H9 (cell line): ENCODE data around the gene C3orf62. TPM values are rescaled to one million over a fixed set of nuclear protein-coding genes. Genes with fewer than 3 reads are reported as not detected.
A peak's percentile ranks its signal among the peaks of the same experiment; 100 is the strongest.

Experiments
- DNase-seq: peaks from one replicate; pipeline ENCODE4 v3.0.0-alpha.2; 2017
- H2AFZ ChIP-seq: one replicate; pipeline ENCODE4 v1.6.1; 2013; ENCODE audit warnings: mild to moderate bottlenecking, low read length, control low read depth, moderate library complexity
- H2AK5ac ChIP-seq: 2 replicates; pipeline ENCODE4 v1.6.1; 2013; ENCODE audit warnings: low read length, control low read depth, mixed read lengths; ENCODE audit not compliant: insufficient read length
- H2BK120ac ChIP-seq: one replicate; pipeline ENCODE4 v1.6.1; 2013; ENCODE audit warnings: low read depth, mild to moderate bottlenecking, low read length, control low read depth, inconsistent platforms; ENCODE audit not compliant: poor library complexity, severe bottlenecking
- H2BK12ac ChIP-seq: 2 replicates; pipeline ENCODE4 v1.6.1; 2013; ENCODE audit warnings: low read length, control low read depth, mixed read lengths, low read depth; ENCODE audit not compliant: insufficient read length
- H2BK15ac ChIP-seq: 2 replicates; pipeline ENCODE4 v1.6.1; 2013; ENCODE audit warnings: low read depth, low read length, control low read depth
- H2BK20ac ChIP-seq: one replicate; pipeline ENCODE4 v1.6.1; 2013; ENCODE audit warnings: low read depth, mild to moderate bottlenecking, low read length, control low read depth, inconsistent platforms; ENCODE audit not compliant: poor library complexity, severe bottlenecking
- H2BK5ac ChIP-seq: 2 replicates; pipeline ENCODE4 v1.6.1; 2013; ENCODE audit warnings: low read length, control low read depth, mixed read lengths; ENCODE audit not compliant: insufficient read length
- H3K14ac ChIP-seq: 2 replicates; pipeline ENCODE4 v1.6.1; 2013; ENCODE audit warnings: low read length, control low read depth; ENCODE audit not compliant: insufficient read depth
- H3K18ac ChIP-seq: 2 replicates; pipeline ENCODE4 v1.6.1; 2013; ENCODE audit warnings: low read depth, mild to moderate bottlenecking, mixed read lengths, low read length, control low read depth; ENCODE audit not compliant: insufficient read length
- H3K23ac ChIP-seq: 2 replicates; pipeline ENCODE4 v1.6.1; 2013; ENCODE audit warnings: low read length, control low read depth, mixed read lengths, low read depth; ENCODE audit not compliant: insufficient read length
- H3K23me2 ChIP-seq: 2 replicates; pipeline ENCODE4 v1.6.1; 2013; ENCODE audit warnings: low read depth, mild to moderate bottlenecking, mixed read lengths, low read length, control low read depth; ENCODE audit not compliant: insufficient read length, poor library complexity, severe bottlenecking
- H3K27ac ChIP-seq: 2 replicates; pipeline ENCODE4 v1.5.1; 2013; ENCODE audit warnings: low read length, control low read depth, mixed read lengths, low read depth; ENCODE audit not compliant: insufficient read length
- H3K27me3 ChIP-seq: 2 replicates; pipeline ENCODE4 v1.6.1; 2013; ENCODE audit warnings: low read length, control low read depth, inconsistent platforms; ENCODE audit not compliant: insufficient read depth
- H3K4ac ChIP-seq: 2 replicates; pipeline ENCODE4 v1.6.1; 2013; ENCODE audit warnings: low read depth, mild to moderate bottlenecking, control low read depth, inconsistent platforms, low read length, moderate library complexity
- H3K4me1 ChIP-seq: 2 replicates; pipeline ENCODE4 v1.6.1; 2013; ENCODE audit warnings: low read length, control low read depth, inconsistent platforms; ENCODE audit not compliant: insufficient read depth
- H3K4me2 ChIP-seq: 2 replicates; pipeline ENCODE4 v1.6.1; 2013; ENCODE audit warnings: low read length, control low read depth, mixed read lengths; ENCODE audit not compliant: insufficient read length, insufficient read depth
- H3K56ac ChIP-seq: 2 replicates; pipeline ENCODE4 v1.6.1; 2013; ENCODE audit warnings: low read depth, mild to moderate bottlenecking, mixed read lengths, low read length, control low read depth; ENCODE audit not compliant: insufficient read length
- H3K79me1 ChIP-seq: 2 replicates; pipeline ENCODE4 v1.6.1; 2013; ENCODE audit warnings: low read depth, mild to moderate bottlenecking, moderate library complexity, low read length, control low read depth, inconsistent platforms; ENCODE audit not compliant: insufficient read depth, poor library complexity, severe bottlenecking
- H3K79me2 ChIP-seq: 2 replicates; pipeline ENCODE4 v1.6.1; 2013; ENCODE audit warnings: low read length, control low read depth, inconsistent platforms; ENCODE audit not compliant: insufficient read depth
- H3K9ac ChIP-seq: 2 replicates; pipeline ENCODE4 v1.6.1; 2013; ENCODE audit warnings: low read length, control low read depth, mixed read lengths; ENCODE audit not compliant: insufficient read length; ENCODE audit errors: extremely low read depth
- H3K9me3 ChIP-seq: one replicate; pipeline ENCODE4 v1.6.1; 2013; ENCODE audit warnings: low read depth, low read length, inconsistent platforms; ENCODE audit not compliant: control insufficient read depth
- H3T11ph ChIP-seq: one replicate; pipeline ENCODE4 v1.6.1; 2013; ENCODE audit warnings: mild to moderate bottlenecking, low read length, control low read depth, inconsistent platforms
- H4K20me1 ChIP-seq: one replicate; pipeline ENCODE4 v1.6.1; 2013; ENCODE audit not compliant: control insufficient read depth, insufficient read length, insufficient read depth
- H4K5ac ChIP-seq: 2 replicates; pipeline ENCODE4 v1.6.1; 2013; ENCODE audit warnings: low read depth, mild to moderate bottlenecking, mixed read lengths, low read length, control low read depth; ENCODE audit not compliant: insufficient read length
- H4K8ac ChIP-seq: replicated peaks from 2 replicates; pipeline ENCODE4 v1.6.1; 2013; ENCODE audit warnings: low read length, control low read depth, mixed read lengths, low read depth; ENCODE audit not compliant: insufficient read length
- H4K91ac ChIP-seq: 2 replicates; pipeline ENCODE4 v1.6.1; 2013; ENCODE audit warnings: low read depth, mild to moderate bottlenecking, moderate library complexity, mixed read lengths, low read length, control low read depth; ENCODE audit not compliant: insufficient read length
- H3K27ac Mint-ChIP-seq, 3 experiments: 2 replicates in 2 of 3; 3 replicates in 1 of 3; pipeline ENCODE4 v1.8.0; 2020 to 2021; ENCODE audit warnings: mixed read lengths in 3 of 3, mild to moderate bottlenecking in 1 of 3, moderate library complexity in 1 of 3
- H3K27me3 Mint-ChIP-seq: 2 replicates; pipeline ENCODE4 v1.8.0; 2021; ENCODE audit warnings: low read depth, mild to moderate bottlenecking, moderate library complexity, mixed read lengths
- H3K36me3 Mint-ChIP-seq, 3 experiments: 2 replicates in 2 of 3; 3 replicates in 1 of 3; pipeline ENCODE4 v1.8.0; 2020 to 2021; ENCODE audit warnings: low read depth in 3 of 3, mixed read lengths in 3 of 3; ENCODE audit not compliant: insufficient read depth in 1 of 3
- H3K4me1 Mint-ChIP-seq, 2 experiments: 2 replicates each; pipeline ENCODE4 v1.8.0; 2020; ENCODE audit warnings: mixed read lengths in 2 of 2
- H3K4me3 Mint-ChIP-seq, 2 experiments: 2 replicates in 1 of 2; 3 replicates in 1 of 2; pipeline ENCODE4 v1.8.0; 2020 to 2021; ENCODE audit warnings: mild to moderate bottlenecking in 2 of 2, mixed read lengths in 2 of 2, moderate library complexity in 1 of 2
- H3K9me3 Mint-ChIP-seq, 2 experiments: 2 replicates in 1 of 2; 3 replicates in 1 of 2; pipeline ENCODE4 v1.8.0; 2020; ENCODE audit warnings: mild to moderate bottlenecking in 2 of 2, mixed read lengths in 2 of 2, moderate library complexity in 1 of 2
- WGBS: extraction: QIAGEN DNeasy Blood & Tissue Kit; methylation state at CpG from one replicate; pipeline ENCODE4 v1.1.7; 2013; ENCODE audit warnings: missing lambda C conversion rate, low lambda C conversion rate, mixed read lengths; ENCODE audit not compliant: insufficient read length; ENCODE audit errors: extremely low coverage; 5-methylcytosine and 5-hydroxymethylcytosine counted together
- long read RNA-seq: library from polyadenylated mRNA; unstranded; transcript quantifications from one replicate; pipeline ENCODE4 v2.0.0, GENCODE V29; 2020
- total RNA-seq: library from RNA; stranded (reverse); gene quantifications from 2 replicates; pipeline ENCODE4 v1.2.1, GENCODE V29; 2021
- TF ChIP-seq, protein P1 (sequence below): fragments of 200-600 bp; sonication (generic); conservative IDR thresholded peaks from 3 replicates; pipeline ENCODE4 v1.8.0; 2021; ENCODE audit warnings: antibody characterized with exemption, mild to moderate bottlenecking

The C3orf62 gene
- 4.5 and 4.6 TPM in 2 replicates for total RNA-seq
- long read RNA-seq, partial matches to known transcripts, result 0 of 1 reads
- long read RNA-seq, other reads (novel, unspliced or antisense), result 1 of 1 reads

- H3K4me1 ChIP-seq, result no peaks in the 10 kb centered on the region
- no peak within 1 kb of the TSS for H2AK5ac ChIP-seq
- no peak within 1 kb of the TSS for H3K14ac ChIP-seq
- no peak within 1 kb of the TSS for H3K27ac ChIP-seq
- peaks cover 2% of the 10 kb centered on the region for H3K23me2 ChIP-seq
- H3K4me1 Mint-ChIP-seq, result no peaks in the 10 kb centered on the region
- H3K79me2 ChIP-seq, result no peaks in the 10 kb centered on the region
- no peak within 1 kb of the TSS for H2AFZ ChIP-seq
- no peak within 1 kb of the TSS for H3K56ac ChIP-seq
- H2BK5ac ChIP-seq, result no peak within 1 kb of the TSS
- peak within 1 kb of the TSS; percentile 14 to 67 (median 27); a peak in 4 of 7 replicates for H3K27ac Mint-ChIP-seq
- no peak within 1 kb of the TSS for H2BK12ac ChIP-seq
- H3K4ac ChIP-seq, result no peak within 1 kb of the TSS
- H3K4me2 ChIP-seq, result peak within 1 kb of the TSS; percentile 5
- no peak within 1 kb of the TSS for H2BK20ac ChIP-seq
- H3K9me3 ChIP-seq, result no peaks in the 10 kb centered on the region
- no peak within 1 kb of the TSS for H3K23ac ChIP-seq
- no peak within 1 kb of the TSS for H4K5ac ChIP-seq
- no peak within 1 kb of the TSS for H4K91ac ChIP-seq
- no peaks in the 10 kb centered on the region for H3K79me1 ChIP-seq
- WGBS, result no CpG with 5 or more reads among the region's 51 CpGs
- no peaks in the 10 kb centered on the region for H3K27me3 Mint-ChIP-seq
- H2BK15ac ChIP-seq, result no peak within 1 kb of the TSS
- H4K8ac ChIP-seq, result no peak within 1 kb of the TSS
- H3T11ph ChIP-seq, result no peak within 1 kb of the TSS
- TF ChIP-seq, protein P1, sequence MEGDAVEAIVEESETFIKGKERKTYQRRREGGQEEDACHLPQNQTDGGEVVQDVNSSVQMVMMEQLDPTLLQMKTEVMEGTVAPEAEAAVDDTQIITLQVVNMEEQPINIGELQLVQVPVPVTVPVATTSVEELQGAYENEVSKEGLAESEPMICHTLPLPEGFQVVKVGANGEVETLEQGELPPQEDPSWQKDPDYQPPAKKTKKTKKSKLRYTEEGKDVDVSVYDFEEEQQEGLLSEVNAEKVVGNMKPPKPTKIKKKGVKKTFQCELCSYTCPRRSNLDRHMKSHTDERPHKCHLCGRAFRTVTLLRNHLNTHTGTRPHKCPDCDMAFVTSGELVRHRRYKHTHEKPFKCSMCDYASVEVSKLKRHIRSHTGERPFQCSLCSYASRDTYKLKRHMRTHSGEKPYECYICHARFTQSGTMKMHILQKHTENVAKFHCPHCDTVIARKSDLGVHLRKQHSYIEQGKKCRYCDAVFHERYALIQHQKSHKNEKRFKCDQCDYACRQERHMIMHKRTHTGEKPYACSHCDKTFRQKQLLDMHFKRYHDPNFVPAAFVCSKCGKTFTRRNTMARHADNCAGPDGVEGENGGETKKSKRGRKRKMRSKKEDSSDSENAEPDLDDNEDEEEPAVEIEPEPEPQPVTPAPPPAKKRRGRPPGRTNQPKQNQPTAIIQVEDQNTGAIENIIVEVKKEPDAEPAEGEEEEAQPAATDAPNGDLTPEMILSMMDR, result no peak
- H3K9ac ChIP-seq, result no peak within 1 kb of the TSS
- H3K18ac ChIP-seq, result peak within 1 kb of the TSS; percentile 53
- peak; percentile 91 for DNase-seq
- H4K20me1 ChIP-seq, result no peaks in the 10 kb centered on the region
- H3K36me3 Mint-ChIP-seq, result peaks cover 5 to 51% (median 24%) of the 10 kb centered on the region in 3 experiments; a peak in 6 of 7 replicates
- H3K9me3 Mint-ChIP-seq, result no peaks in the 10 kb centered on the region
- H3K4me3 Mint-ChIP-seq, result peak within 1 kb of the TSS in 1 of 2 experiments; percentile 50; a peak in 1 of 5 replicates
- H3K27me3 ChIP-seq, result no peaks in the 10 kb centered on the region
- no peak within 1 kb of the TSS for H2BK120ac ChIP-seq
Observed at GRCh38 chr3:49276475-49277382, at the start of gene C3orf62. TSS of gene C3orf62 (minus strand) at chr3:49277232. CDS start at chr3:49276872, 360 bp downstream.
